GM18951 (cell line): ENCODE measurements around the gene TTC39B.

Experiments used
- POLR2A ChIP-seq: IDR thresholded peaks from 4 replicates; pipeline ENCODE4 v1.6.1; 2011; ENCODE audit warnings: mild to moderate bottlenecking; ENCODE audit not compliant: insufficient read length, insufficient read depth; ENCODE audit errors: extremely low read depth
- in situ Hi-C: fragments of 300-500 bp; cut with MboI; formaldehyde crosslinking; loops from one replicate; pipeline ENCODE4 v1.12.0; 2022; ENCODE audit warnings: low sequenced_read_pairs, mixed read lengths, inconsistent platforms; ENCODE audit not compliant: unreplicated experiment

The TTC39B gene

DNA sequence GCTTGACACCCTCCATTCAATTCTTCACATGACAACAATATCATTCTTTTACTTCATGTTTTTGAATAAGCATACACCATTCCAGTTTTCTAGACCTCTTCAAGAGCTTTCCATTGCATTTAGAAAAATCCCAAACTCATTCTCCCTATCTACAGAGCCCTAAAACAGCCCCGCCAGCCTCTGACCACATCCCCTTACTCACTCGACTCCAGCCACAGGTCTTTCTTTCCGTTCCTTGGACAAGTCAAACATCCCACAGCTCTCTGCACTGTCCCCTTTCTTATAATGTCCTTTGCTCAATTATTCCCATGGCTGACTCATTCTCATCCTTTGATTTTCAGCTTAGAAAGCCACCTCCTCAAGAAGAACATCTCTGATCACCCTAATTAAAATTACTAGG lies 38.2 kb downstream of the TTC39B start:
- no peak for TF ChIP-seq POLR2A
- in situ Hi-C loops = no loop called here

DNA sequence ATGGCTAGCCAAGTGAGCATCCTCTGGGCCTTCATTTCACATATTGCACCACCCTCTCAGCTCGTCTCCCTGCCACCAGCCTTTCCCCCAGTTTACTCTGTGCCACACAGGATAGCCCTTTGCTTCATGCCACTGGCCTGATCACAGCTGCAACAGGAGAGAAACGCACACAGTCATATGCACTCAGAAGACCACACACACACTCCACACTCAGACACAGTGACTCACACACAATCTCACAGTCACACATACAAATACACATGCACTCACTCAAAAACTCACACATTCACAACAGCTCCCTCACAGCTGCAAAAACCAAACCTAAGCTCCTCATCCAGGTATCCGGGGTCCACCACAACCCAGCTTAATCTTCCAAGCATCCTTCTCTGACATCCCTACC lies 38.7 kb downstream of the TTC39B start:
- in situ Hi-C loops = no loop called here
- no peak for TF ChIP-seq POLR2A

DNA sequence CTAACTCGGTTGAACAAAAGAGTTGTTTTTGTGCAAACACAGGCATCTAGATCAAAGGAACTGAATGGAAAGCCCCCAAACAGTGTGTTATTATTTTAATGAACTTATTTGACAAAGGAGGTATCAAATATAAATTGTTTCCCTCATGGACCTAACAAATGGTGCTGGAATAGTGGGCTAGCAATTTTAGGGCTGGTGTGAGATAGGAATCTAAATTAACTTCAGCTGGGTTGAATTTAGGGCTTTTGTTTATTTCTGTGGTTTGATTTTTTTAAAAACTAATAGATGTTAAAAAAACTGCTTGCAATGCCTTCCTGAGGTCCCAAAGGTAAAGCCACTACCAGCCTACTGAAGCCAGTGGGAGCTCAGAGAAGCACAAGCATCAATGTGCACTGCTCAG lies 42.1 kb downstream of the TTC39B start:
- in situ Hi-C loops = no loop called here
- no peak for TF ChIP-seq POLR2A

DNA sequence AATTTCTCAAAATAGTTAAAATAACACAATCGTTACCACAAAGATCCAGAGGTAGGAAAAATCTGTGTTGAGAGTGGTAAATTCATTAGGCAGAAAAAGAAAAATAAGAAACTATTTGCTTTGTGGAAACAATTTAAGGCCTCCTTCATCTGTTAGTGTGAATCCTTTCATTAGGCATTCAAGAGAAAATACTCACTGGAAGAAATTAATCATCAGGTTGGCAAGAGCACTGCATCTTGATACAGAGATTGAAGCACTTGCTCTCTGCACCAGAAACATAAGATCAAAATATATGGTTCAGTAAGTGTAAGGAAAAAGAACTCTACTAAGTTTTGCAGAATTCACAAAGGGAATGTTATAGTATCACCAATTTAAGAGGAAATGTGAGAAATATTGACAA lies 44.4 kb downstream of the TTC39B start:
- in situ Hi-C loops = no loop called here

DNA sequence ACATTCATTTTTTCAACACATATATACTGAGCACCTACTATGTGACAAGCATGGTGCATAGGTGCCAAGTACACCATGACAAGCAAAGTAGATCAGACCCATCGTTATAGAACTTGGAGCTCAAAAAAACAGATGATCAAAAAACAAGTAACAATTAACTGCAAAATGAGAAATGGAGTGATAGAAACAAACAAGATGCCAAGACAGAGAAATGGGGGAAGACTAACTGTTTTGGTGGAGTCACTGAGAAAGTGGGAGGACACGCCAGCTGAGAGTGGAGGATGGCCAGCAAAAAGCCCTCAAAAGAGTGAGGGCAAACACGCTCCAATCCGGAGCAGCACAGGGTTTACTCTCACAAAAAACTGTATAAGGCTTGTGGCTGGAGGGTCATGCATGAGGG lies 50.6 kb downstream of the TTC39B start:
- in situ Hi-C loops = no loop called here
- no peak for TF ChIP-seq POLR2A

More for the DNA sequence above, 44.4 kb downstream of the TTC39B start:
- no peak for TF ChIP-seq POLR2A

DNA sequence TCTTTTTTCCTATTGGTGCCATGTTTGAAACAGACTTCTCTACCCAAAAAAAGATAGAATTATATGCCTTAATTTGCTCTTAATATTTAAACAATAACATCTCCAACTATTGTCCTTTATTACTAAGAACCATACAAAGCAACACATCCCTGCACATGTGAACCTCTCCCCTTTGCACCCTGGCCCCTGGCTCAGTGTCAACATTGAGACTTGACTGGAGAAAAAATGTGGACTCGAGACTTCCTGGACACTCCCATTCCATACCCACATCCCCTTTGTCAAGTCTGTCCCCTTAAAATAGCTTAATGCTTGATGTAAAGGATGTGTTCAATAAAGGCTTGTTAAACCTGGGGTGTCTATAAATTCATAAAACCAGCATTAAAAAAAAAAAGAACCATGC lies 53.2 kb downstream of the TTC39B start:
- in situ Hi-C loops = no loop called here
- no peak for TF ChIP-seq POLR2A

DNA sequence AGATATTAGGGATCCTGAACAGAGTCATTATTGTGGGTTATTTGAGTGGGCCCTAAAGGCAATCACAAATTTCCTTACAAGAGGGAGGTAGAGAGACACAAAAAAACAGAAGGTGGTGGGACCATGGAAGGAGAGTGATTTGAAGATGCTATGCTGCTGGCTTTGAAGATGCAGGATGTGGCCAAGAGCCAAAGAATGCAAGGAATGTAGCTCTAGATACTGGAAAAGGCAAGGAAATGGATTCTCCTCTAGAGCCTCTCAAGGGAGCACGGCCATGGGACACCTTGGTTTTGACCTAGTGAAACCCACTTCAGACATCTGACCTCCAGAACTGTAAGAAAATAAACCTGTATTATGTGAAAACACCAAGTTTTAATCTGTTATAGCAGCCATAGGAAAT lies 53.8 kb downstream of the TTC39B start:
- in situ Hi-C loops = no loop called here
- TF ChIP-seq POLR2A = no peak

DNA sequence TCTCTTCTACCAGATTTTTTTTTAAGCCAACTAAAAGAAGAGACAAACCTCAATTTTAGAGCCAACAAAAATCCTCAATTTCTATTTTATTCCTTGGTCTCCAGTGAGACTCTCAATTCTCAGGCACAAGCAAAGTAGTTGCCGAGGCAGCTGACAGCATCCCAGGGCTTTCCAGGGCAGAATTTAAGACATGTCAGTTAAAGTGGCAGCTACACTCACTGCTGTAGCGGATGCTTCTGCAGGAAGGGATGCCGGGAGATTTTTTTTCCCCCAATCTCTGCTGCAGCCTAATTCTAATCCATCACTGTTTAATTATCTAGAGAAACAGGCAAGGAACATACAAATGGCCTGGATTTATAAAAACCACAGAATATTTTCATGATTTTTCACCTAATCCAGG lies 57.0 kb downstream of the TTC39B start:
- TF ChIP-seq POLR2A = no peak
- in situ Hi-C loops = no loop called here

DNA sequence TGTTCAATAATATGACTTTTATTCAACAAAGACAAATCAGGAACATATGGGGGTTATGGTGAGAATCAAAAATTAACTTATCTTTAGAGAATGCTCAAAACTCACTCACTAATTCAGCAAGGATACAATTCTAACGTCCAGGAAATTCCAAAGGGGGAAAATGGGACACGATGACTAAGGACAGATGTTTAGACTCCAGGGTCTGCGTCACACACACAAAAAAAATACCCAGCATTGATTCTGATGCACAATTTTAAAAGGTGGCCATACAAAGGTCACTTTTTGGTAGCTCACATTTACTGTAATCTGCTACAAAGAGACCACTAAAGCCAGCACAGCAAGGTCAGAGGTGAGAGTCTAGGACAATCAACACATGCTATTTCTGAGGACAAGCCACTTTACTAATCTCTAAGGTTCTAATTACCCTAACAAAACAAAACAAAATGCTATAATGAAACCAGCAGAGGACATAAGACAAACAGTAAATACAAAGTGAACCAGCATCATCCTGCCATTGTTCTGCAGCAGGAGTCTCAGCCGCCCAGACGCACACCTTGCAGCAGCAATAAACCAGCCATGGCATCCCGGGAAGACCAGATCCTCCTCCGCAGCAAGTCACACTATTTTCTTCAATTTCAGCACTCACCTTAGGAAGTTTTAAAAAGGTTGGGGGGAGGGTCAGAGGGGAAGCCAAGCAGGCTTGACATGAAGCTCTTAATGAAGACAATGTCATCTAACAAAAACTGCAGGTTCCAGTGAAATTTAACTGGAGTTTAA lies 57.8 kb downstream of the TTC39B start:
- TF ChIP-seq POLR2A = no peak
- in situ Hi-C loops = no loop called here

DNA sequence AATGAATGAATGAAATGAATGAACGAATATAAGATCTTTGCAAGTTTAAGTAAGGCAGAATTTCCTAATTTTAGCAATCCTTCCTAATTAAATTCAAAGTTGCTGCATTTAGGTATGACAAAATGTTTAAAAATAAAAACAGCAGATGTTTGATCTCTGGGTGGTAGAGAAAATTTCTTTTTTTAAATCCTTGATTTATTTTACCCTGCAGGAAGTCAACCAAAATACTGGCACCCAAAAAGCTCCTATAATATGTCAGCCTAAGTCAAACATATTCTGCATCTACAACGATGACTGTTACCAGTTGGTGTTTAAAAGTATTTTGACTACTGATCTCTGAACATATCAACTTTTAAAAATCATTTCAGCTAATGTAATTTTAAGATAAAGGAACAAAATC lies 58.4 kb downstream of the TTC39B start:
- TF ChIP-seq POLR2A = no peak
- in situ Hi-C loops = no loop called here

DNA sequence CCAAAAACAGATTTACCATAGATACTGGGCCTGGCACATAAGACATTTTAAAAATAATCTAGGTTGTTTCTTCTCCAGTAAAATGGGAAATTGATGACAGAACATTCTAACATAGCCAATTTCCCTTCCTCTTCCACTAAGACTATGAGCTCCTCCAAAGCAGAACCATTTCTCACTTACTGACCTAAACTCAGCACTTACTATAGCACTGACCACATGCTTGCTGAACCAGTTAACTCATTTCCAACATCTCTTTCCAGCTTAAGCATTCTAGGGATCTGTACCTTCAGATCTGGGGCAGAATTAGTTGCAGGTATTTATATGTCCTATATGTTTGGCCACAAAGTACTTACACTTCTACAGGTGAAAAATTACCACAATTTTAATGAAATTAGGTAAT lies 58.9 kb downstream of the TTC39B start:
- TF ChIP-seq POLR2A = no peak

DNA sequence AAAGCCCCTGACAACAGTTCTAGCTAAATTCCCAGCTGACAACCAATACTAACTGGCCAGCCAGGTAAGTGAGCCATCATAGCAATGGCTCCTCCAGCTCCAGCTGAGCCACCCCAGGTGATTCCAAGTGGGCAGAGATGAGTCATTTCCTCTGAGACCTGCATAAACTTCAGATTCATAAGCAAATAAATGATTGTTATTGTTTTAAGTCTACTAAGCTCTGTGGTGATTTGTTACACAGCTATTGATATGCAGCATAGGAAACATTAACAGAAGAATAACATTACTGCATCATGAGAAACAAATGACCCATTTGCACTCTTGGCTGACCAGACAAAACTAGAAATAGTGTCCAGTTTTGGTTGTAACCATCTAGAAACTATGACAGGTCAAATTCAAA lies 60.3 kb downstream of the TTC39B start:
- in situ Hi-C loops = no loop called here
- TF ChIP-seq POLR2A = no peak

More for the DNA sequence above, 58.9 kb downstream of the TTC39B start:
- in situ Hi-C loops = no loop called here

DNA sequence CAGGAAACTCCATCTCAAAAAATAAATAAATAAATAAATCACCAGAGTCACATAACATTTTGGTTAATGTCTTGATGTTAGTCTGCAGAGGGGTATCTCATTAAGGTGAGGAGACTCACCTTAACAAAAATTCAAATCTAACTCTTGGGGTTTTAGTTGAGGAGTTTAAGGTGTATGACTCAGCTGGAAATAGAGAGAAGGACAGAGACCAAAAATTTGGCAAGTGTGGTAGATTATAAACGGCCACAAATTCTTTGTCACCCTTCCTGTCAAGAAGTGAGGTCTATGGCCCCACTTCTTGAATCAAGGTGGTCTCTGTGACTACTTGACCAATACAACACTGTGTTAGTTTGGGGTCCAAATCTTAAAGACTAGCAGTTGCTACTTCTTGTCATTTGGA lies 60.8 kb downstream of the TTC39B start:
- no peak for TF ChIP-seq POLR2A
- in situ Hi-C loops = no loop called here

DNA sequence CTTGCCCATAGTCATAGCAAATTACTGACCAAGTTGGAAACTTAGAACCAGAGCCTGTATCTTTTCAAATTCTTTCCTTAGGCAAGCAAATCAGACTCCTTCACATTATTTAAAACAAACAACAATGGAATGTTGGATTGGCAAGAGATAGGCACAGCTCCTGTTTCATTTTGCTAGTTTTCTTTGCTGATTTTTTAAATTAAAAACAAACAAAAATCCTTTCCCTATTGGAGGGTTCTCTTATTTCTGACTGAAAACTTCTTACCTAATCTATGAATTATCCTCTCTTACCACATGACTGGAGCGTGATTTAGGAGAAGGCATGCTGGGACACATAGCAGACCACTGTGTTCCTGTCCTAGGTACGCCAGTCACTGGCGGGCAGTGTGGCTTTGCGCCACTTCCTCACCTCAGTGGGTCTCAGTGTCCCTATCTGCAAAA lies 63.0 kb downstream of the TTC39B start:
- no peak for TF ChIP-seq POLR2A
- in situ Hi-C loops = no loop called here
